Measurements from ENCODE around the gene LYSMD4.
"Not testable (repeated sequence)": the region's sequence is repeated elsewhere in the genome, so short reads cannot be mapped to it uniquely, and the experiment has no call there.

LYSMD4 gene

GRCh38 chr15:99733268-99734039, at the start of gene LYSMD4:
TSS of gene LYSMD4 (minus strand) at chr15:99733437. CDS start at chr15:99731999, 1,438 bp downstream.
- peak; percentile 55 for DNase-seq (ENCODE audit: low read depth)

- DNase-seq (ENCODE audit: low read depth) = not testable (repeated sequence)
Measured at GRCh38 chr15:99782029-99782428, 48.8 kb upstream of the LYSMD4 start.

GRCh38 chr15:99777144-99777543, 43.9 kb upstream of the LYSMD4 start:
- no peak for DNase-seq (ENCODE audit: low read depth)

- no peak for DNase-seq (ENCODE audit: low read depth)
Measured at GRCh38 chr15:99764522-99764921, 31.3 kb upstream of the LYSMD4 start.

GRCh38 chr15:99763827-99764226, 30.6 kb upstream of the LYSMD4 start:
- no peak for DNase-seq (ENCODE audit: low read depth)

- DNase-seq (ENCODE audit: low read depth) = no peak
Measured at GRCh38 chr15:99762288-99762687, 29.1 kb upstream of the LYSMD4 start.

GRCh38 chr15:99755692-99756409, 22.6 kb upstream of the LYSMD4 start:
- DNase-seq (ENCODE audit: low read depth) = peak; percentile 37

GRCh38 chr15:99753066-99753465, 19.8 kb upstream of the LYSMD4 start:
- DNase-seq (ENCODE audit: low read depth) = no peak

GRCh38 chr15:99752556-99752955, 19.3 kb upstream of the LYSMD4 start:
- no peak for DNase-seq (ENCODE audit: low read depth)

GRCh38 chr15:99750326-99750725, 17.1 kb upstream of the LYSMD4 start:
- DNase-seq (ENCODE audit: low read depth) = not testable (repeated sequence)

GRCh38 chr15:99749386-99749785, 16.1 kb upstream of the LYSMD4 start:
- DNase-seq (ENCODE audit: low read depth) = no peak

GRCh38 chr15:99745370-99746086, 12.3 kb upstream of the LYSMD4 start:
- no peak for DNase-seq (ENCODE audit: low read depth)

GRCh38 chr15:99744142-99744541, 10.9 kb upstream of the LYSMD4 start:
- DNase-seq (ENCODE audit: low read depth) = no peak

GRCh38 chr15:99741835-99742234, 8.6 kb upstream of the LYSMD4 start:
- DNase-seq (ENCODE audit: low read depth) = no peak

GRCh38 chr15:99738021-99738847, 5.0 kb upstream of the LYSMD4 start:
- no peak for DNase-seq (ENCODE audit: low read depth)

GRCh38 chr15:99736702-99737101, 3.5 kb upstream of the LYSMD4 start:
- no peak for DNase-seq (ENCODE audit: low read depth)

- no peak for DNase-seq (ENCODE audit: low read depth)
Measured at GRCh38 chr15:99735868-99736267, 2.6 kb upstream of the LYSMD4 start.

GRCh38 chr15:99734575-99734974, 1.3 kb upstream of the LYSMD4 start:
- DNase-seq (ENCODE audit: low read depth) = no peak

GRCh38 chr15:99734040-99734291, 729 bp upstream of the LYSMD4 start:
- not testable (repeated sequence) for DNase-seq (ENCODE audit: low read depth)

- no peak for DNase-seq (ENCODE audit: low read depth)
Measured at GRCh38 chr15:99732751-99733267, 428 bp downstream of the LYSMD4 start.

- no peak for DNase-seq (ENCODE audit: low read depth)
Measured at GRCh38 chr15:99732124-99732750, 1.0 kb downstream of the LYSMD4 start.

All from non-pigmented ciliary epithelial cell (primary cell).